ENCODE results near the gene ARMCX2.
A peak's percentile ranks its signal among the peaks of the same experiment; 100 is the strongest.

DNA sequence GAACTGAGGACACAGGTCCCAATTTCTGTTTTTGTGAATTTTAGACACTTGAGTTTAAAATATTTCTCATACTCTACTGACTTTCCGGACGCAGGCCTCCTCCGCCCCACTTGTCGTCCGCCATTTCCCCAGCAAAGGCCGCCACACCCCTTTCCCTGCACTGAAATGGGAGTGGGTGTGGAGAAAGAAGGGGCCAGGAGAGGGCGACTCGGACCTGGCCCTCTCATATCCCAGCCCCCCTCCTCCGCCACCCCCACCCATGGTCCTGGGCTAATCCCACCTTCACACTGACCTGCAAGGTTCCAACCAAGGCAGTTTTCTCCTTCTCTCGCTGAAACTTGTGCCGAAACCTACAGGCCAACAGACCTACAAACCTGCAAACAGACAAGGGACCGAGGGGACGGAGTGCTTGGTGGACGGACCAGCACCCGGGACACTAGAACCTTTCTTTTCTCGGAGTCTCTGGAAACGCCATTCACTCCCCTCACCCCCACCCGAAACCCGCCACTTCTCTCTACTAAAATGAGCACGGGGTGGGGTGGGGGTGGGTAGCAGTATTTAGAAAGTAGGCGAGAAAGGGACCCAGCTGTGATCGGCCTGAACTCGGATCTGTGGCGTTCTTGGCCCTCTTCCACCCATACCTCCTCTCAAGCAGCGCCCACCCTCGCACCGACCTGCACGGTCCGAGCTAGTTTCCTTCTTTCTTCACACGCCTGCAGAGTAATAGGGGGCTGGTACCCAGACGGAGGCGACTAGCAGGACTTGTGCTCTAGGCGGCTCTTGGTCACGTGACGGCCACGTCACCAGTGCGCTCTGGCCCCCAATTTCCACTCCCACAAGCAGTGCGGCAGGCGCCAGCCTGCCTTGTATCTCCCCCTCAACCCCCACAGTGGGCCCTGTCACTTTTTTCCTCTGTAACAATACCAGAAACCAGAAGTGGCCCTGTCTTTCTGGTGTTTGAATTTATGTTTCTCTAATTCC lies 42.1 kb downstream of the ARMCX2 start, which contains the start of gene ARMCX6:
- TF ChIP-seq, protein P1, sequence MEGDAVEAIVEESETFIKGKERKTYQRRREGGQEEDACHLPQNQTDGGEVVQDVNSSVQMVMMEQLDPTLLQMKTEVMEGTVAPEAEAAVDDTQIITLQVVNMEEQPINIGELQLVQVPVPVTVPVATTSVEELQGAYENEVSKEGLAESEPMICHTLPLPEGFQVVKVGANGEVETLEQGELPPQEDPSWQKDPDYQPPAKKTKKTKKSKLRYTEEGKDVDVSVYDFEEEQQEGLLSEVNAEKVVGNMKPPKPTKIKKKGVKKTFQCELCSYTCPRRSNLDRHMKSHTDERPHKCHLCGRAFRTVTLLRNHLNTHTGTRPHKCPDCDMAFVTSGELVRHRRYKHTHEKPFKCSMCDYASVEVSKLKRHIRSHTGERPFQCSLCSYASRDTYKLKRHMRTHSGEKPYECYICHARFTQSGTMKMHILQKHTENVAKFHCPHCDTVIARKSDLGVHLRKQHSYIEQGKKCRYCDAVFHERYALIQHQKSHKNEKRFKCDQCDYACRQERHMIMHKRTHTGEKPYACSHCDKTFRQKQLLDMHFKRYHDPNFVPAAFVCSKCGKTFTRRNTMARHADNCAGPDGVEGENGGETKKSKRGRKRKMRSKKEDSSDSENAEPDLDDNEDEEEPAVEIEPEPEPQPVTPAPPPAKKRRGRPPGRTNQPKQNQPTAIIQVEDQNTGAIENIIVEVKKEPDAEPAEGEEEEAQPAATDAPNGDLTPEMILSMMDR (IDR thresholded peaks at IDR 0.05): peak in 5 of 6 experiments; percentile 13 to 46 (median 40)
- TF ChIP-seq POLR2A (IDR thresholded peaks at IDR 0.05): peak in 1 of 2 donors; percentile 35
